ENCODE measurements around the gene MAEL. TPM values are rescaled to one million over a fixed set of nuclear protein-coding genes. Genes with fewer than 3 reads are reported as not detected.

Gene MAEL
- total RNA-seq, 1 experiment from 2014 or later = not detected

- Histone ChIP-seq H3K4me3 (replicated peaks in 1 of 2; ENCODE audit: low read depth in 1 of 2, low read length in 2 of 2) (no peak overlapping the region), H4K20me1 (ENCODE audit: insufficient read depth) (no peaks in the 10 kb centered on the region), H3K4me1 (ENCODE audit: control insufficient read depth in 1 of 2, insufficient read depth in 2 of 2, low read length in 2 of 2) (no peaks in the 10 kb centered on the region), H3K36me3 (ENCODE audit: control insufficient read depth in 1 of 2, insufficient read depth in 2 of 2, low read length in 2 of 2) (no peaks in the 10 kb centered on the region), H3K9me3 (ENCODE audit: control insufficient read depth in 1 of 2, insufficient read depth in 1 of 2, low read depth in 1 of 2, low read length in 2 of 2) (no peaks in the 10 kb centered on the region), H3K4me2 (ENCODE audit: low read length) (no peak overlapping the region), H3K9me2 (ENCODE audit: insufficient read depth) (no peaks in the 10 kb centered on the region), H3K79me2 (ENCODE audit: insufficient read depth, low read length) (no peaks in the 10 kb centered on the region), H3K9ac (ENCODE audit: low read length) (no peak overlapping the region), H3K27me3 (ENCODE audit: insufficient read depth, low read length) (no peaks in the 10 kb centered on the region), H3K27ac (ENCODE audit: low read depth, low read length) (no peak overlapping the region), H2AFZ (ENCODE audit: low read depth, low read length, poor library complexity, severe bottlenecking) (no peak overlapping the region)
- intact Hi-C loops (cut with micrococcal nuclease) = no loop called here
- no TSS peak for BruUV-seq (replicated peaks)
- no peak for TF ChIP-seq EZH2phosphoT487 (IDR thresholded peaks at IDR 0.05; ENCODE audit: borderline replicate concordance)
- ATAC-seq = no peak
- ChIA-PET POLR2A (no interaction called here), CTCF (no interaction called here), RAD21 (ENCODE audit: low non-redundant PET in 1 of 2, low total read pairs in 2 of 2, uncharacterized antibody in 2 of 2, unreplicated experiment in 2 of 2) (no interaction called here)
- DNase-seq (ENCODE audit: low read depth, low spot score) = no peak
Observed at GRCh38 chr1:167033646-167034045, 44.6 kb downstream of the MAEL start.

GRCh38 chr1:167043752-167044488 is 54.8 kb downstream of the MAEL start:
- Histone ChIP-seq H2AFZ (ENCODE audit: low read depth, low read length, poor library complexity, severe bottlenecking) (no peak overlapping the region), H3K9me3 (ENCODE audit: control insufficient read depth in 1 of 2, insufficient read depth in 1 of 2, low read depth in 1 of 2, low read length in 2 of 2) (no peaks in the 10 kb centered on the region), H3K4me1 (ENCODE audit: control insufficient read depth in 1 of 2, insufficient read depth in 2 of 2, low read length in 2 of 2) (no peaks in the 10 kb centered on the region), H3K36me3 (ENCODE audit: control insufficient read depth in 1 of 2, insufficient read depth in 2 of 2, low read length in 2 of 2) (no peaks in the 10 kb centered on the region), H3K27me3 (ENCODE audit: insufficient read depth, low read length) (no peaks in the 10 kb centered on the region), H4K20me1 (ENCODE audit: insufficient read depth) (no peaks in the 10 kb centered on the region), H3K27ac (ENCODE audit: low read depth, low read length) (no peak overlapping the region), H3K9me2 (ENCODE audit: insufficient read depth) (no peaks in the 10 kb centered on the region), H3K4me2 (ENCODE audit: low read length) (no peak overlapping the region), H3K79me2 (ENCODE audit: insufficient read depth, low read length) (no peaks in the 10 kb centered on the region), H3K9ac (ENCODE audit: low read length) (no peak overlapping the region), H3K4me3 (replicated peaks in 1 of 2; ENCODE audit: low read depth in 1 of 2, low read length in 2 of 2) (no peak overlapping the region)
- intact Hi-C loops (cut with micrococcal nuclease) = no loop called here
- no TSS peak for BruUV-seq (replicated peaks)
- RAD21 ChIA-PET (ENCODE audit: low non-redundant PET in 1 of 2, low total read pairs in 2 of 2, uncharacterized antibody in 2 of 2, unreplicated experiment in 2 of 2) = no interaction called here
- no peak for DNase-seq (ENCODE audit: low read depth, low spot score)
- TF ChIP-seq POLR2AphosphoS5 (IDR thresholded peaks at IDR 0.05; ENCODE audit: low read depth, low read length) = no peak
- no peak for TF ChIP-seq TCF7L2 (IDR thresholded peaks at IDR 0.05; ENCODE audit: borderline replicate concordance, extremely low read depth, insufficient read depth, insufficient read length)
- TF ChIP-seq YY1 (IDR thresholded peaks at IDR 0.05; ENCODE audit: extremely low read depth, insufficient replicate concordance, low read depth, low read length) = no peak
- TF ChIP-seq CBX3 (IDR thresholded peaks at IDR 0.05; ENCODE audit: low read depth) = no peak
- no peak for TF ChIP-seq EZH2phosphoT487 (IDR thresholded peaks at IDR 0.05; ENCODE audit: borderline replicate concordance)
- TF ChIP-seq ZBTB33 (IDR thresholded peaks at IDR 0.05; ENCODE audit: extremely low read depth, insufficient replicate concordance, low read length) = no peak
- CTCF ChIA-PET = no interaction called here
- POLR2A ChIA-PET = no interaction called here
- no peak for ATAC-seq
